Endothelial cell of umbilical vein (primary cell): ENCODE data around the gene ERO1B. TPM values are rescaled to one million over a fixed set of nuclear protein-coding genes. Genes with fewer than 3 reads are reported as not detected.

Experiments used
- BruUV-seq: library from RNA; stranded (reverse); fragments of 400-500 nt; replicated peaks from 2 replicates; lab custom pipeline; 2021; lab: Mats Ljungman, UMichigan
- CTCF ChIA-PET: fragments of 300-600, 350-600 bp; sonication (Branson Sonifier 250); formaldehyde crosslinking; loops from one replicate; lab custom pipeline; 2021; ENCODE audit warnings: antibody characterized with exemption, inconsistent platforms; lab: Charles Lee
- POLR2A ChIA-PET: fragments of 300-600, 350-600 bp; sonication (Branson Sonifier 250); formaldehyde crosslinking; loops from one replicate; lab custom pipeline; 2021; ENCODE audit warnings: antibody characterized with exemption, inconsistent platforms; lab: Charles Lee
- DNase-seq: peaks from one replicate; pipeline ENCODE4 v3.0.0-alpha.2; 2011; ENCODE audit warnings: low read depth, low spot score
- FAIRE-seq: peaks from 2 replicates; lab custom pipeline; 2011; peaks lifted over from hg19 to GRCh38; lab: Jason Lieb, UNC
- H2AFZ ChIP-seq: 2 replicates; pipeline ENCODE4 v1.6.0; 2012; ENCODE audit warnings: low read depth, low read length, control low read depth, inconsistent platforms
- H3K27ac ChIP-seq: 2 replicates; pipeline ENCODE4 v1.5.1; 2011; ENCODE audit warnings: low read depth, mild to moderate bottlenecking, control low read depth, low read length, moderate library complexity; ENCODE audit not compliant: insufficient read depth
- H3K27me3 ChIP-seq, 2 experiments: 2 replicates each; pipeline versions ENCODE4 v1.6.0 to v1.6.1; 2011; ENCODE audit warnings: low read length in 2 of 2, mixed read lengths in 1 of 2; ENCODE audit not compliant: control insufficient read depth in 2 of 2, insufficient read depth in 2 of 2
- H3K36me3 ChIP-seq, 2 experiments: 2 replicates in 1 of 2; 3 replicates in 1 of 2; pipeline ENCODE4 v1.5.1; 2011; ENCODE audit warnings: low read length in 2 of 2, mild to moderate bottlenecking in 1 of 2, moderate library complexity in 1 of 2; ENCODE audit not compliant: control insufficient read depth in 2 of 2, insufficient read depth in 2 of 2; ENCODE audit errors: extremely low read depth in 1 of 2
- H3K4me1 ChIP-seq: 3 replicates; pipeline ENCODE4 v1.5.1; 2011; ENCODE audit warnings: mild to moderate bottlenecking, low read length; ENCODE audit not compliant: control insufficient read depth, insufficient read depth; ENCODE audit errors: extremely low read depth
- H3K4me2 ChIP-seq: 2 replicates; pipeline ENCODE4 v1.6.1; 2011; ENCODE audit warnings: low read length, control low read depth, mixed read lengths; ENCODE audit not compliant: insufficient read depth
- H3K4me3 ChIP-seq, 3 experiments: fragments of 200-600 bp in 1 of 3; sonication (generic), shearing (Covaris generic) in 1 of 3; replicated peaks in 1 of 3; 2 replicates each; pipeline ENCODE4 v1.5.1; 2011 to 2016; ENCODE audit warnings: control low read depth in 3 of 3, low read length in 3 of 3, mild to moderate bottlenecking in 2 of 3, inconsistent platforms in 1 of 3, low read depth in 1 of 3, moderate library complexity in 1 of 3; ENCODE audit not compliant: insufficient read depth in 1 of 3
- H3K79me2 ChIP-seq: 2 replicates; pipeline ENCODE4 v1.6.0; 2012; ENCODE audit warnings: low read length, inconsistent platforms; ENCODE audit not compliant: control insufficient read depth, insufficient read depth
- H3K9ac ChIP-seq: replicated peaks from 2 replicates; pipeline ENCODE3; 2011; ENCODE audit warnings: low read length, control low read depth; ENCODE audit not compliant: insufficient read depth; ENCODE audit errors: extremely low read depth
- H3K9me1 ChIP-seq: replicated peaks from 3 replicates; pipeline ENCODE4 v1.6.0; 2011; ENCODE audit warnings: mild to moderate bottlenecking, low read length; ENCODE audit not compliant: control insufficient read depth, insufficient read depth; ENCODE audit errors: extremely low read depth
- H3K9me3 ChIP-seq: replicated peaks from 2 replicates; pipeline ENCODE4 v1.5.1; 2012; ENCODE audit warnings: low read length, inconsistent platforms; ENCODE audit not compliant: control insufficient read depth, insufficient read depth
- H4K20me1 ChIP-seq: replicated peaks from 2 replicates; pipeline ENCODE3; 2011; ENCODE audit warnings: mild to moderate bottlenecking, low read length; ENCODE audit not compliant: control insufficient read depth, insufficient read depth; ENCODE audit errors: extremely low read depth
- GATA2 ChIP-seq: IDR thresholded peaks from 2 replicates; pipeline ENCODE4 v1.7.0; 2011; ENCODE audit warnings: low read depth, mild to moderate bottlenecking, moderate library complexity, mixed read lengths, low read length; ENCODE audit not compliant: insufficient read length, insufficient read depth
- MYC ChIP-seq: IDR thresholded peaks from one replicate; pipeline ENCODE4 v1.6.1; 2011; ENCODE audit warnings: mild to moderate bottlenecking, low read depth, low read length
- dilution Hi-C: fragments of 300-500 bp; cut with MboI; formaldehyde crosslinking; loops from one replicate; pipeline ENCODE4 v1.15.0; 2019; ENCODE audit warnings: low sequenced_read_pairs; ENCODE audit not compliant: extremely low pct_ligation_motif_present
- intact Hi-C: fragments of 100-400 bp; cut with micrococcal nuclease; formaldehyde crosslinking; loops from one replicate; pipeline ENCODE4 v1.10.0; 2022
- polyA plus RNA-seq, 4 experiments: library from polyadenylated mRNA; depleted of rRNA in 3 of 4; stranded (reverse) in 3 of 4; unstranded in 1 of 4; fragments of >200 nt; gene quantifications; 2 replicates each; pipeline versions ENCODE4 v1.2.1 to v1.2.3, GENCODE V29; 2011 to 2012; ENCODE audit warnings: missing spikeins in 1 of 4
- total RNA-seq: library from RNA; stranded (reverse); gene quantifications from 2 replicates; pipeline ENCODE4 v1.2.3, GENCODE V29; 2021
- TF ChIP-seq, protein P1 (sequence below), 2 donors: IDR thresholded peaks; 1 replicate in 1 of 2; 2 replicates in 1 of 2; pipeline ENCODE4 v1.5.1; 2011; ENCODE audit warnings: low read length in 2 of 2, mild to moderate bottlenecking in 2 of 2, moderate library complexity in 2 of 2, control low read depth in 1 of 2, inconsistent platforms in 1 of 2, low read depth in 1 of 2; ENCODE audit not compliant: insufficient read depth in 1 of 2; ENCODE audit errors: extremely low read depth in 1 of 2

Gene ERO1B
- total and polyA plus RNA-seq, 2 donors (not counting 3 experiments of a cell fraction or from before 2014, with no cell fraction given): 1.9 to 3.6 TPM

DNA sequence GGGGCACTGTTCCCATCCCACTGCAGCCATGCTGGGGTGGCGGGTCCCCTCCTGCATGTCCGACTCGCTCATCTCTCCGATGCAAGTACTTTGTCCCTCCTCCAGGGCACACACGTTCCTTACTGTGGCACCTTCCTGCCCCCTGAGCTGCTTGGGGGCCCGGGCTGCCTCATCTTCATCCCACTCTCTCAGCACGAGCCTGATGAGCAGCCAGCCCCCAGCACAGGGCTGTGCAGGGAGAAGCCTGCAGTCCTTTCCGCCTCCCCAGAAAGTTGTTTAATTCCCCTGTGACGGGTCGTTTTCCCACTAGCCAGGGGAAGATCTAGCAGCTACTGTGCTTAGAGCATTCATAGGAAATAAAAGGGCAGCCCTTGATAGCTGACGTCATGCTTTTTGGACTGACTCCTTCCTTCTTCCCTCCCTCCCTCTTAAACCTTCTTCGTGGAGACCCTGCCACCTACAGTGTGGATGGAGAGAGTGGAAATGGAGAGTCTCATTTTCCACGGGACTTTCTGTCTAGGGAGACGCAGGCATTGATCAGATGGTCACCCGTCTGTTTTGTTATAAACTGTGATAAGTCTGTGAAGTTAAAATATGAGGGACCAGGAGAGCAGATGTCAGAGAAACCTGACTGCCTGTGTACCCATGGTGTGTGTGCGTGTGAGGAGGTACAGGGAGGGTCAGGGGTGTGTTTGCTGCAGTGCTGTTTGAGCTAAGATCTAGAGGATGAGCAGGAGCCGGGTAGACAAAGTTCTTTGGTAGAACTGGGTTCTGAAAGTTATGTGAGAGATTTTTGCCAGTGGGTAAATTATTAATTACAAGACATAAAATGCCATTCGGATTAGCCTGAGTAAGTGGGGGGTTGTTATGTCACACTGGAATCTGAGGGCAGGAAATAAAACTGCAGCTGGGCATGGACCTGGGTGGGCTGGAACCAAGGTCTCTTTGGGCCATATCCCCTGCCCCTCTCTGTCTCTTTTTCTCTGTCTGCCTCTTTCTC, 105.1 kb downstream of the ERO1B start:
- BruUV-seq: no TSS peak
- no peak for FAIRE-seq
- no peak overlapping the region for H3K4me3 ChIP-seq
- no peak overlapping the region for H3K9ac ChIP-seq
- CTCF ChIA-PET: no interaction called here
- no peak for TF ChIP-seq GATA2
- no peak for TF ChIP-seq MYC
- TF ChIP-seq, protein P1, sequence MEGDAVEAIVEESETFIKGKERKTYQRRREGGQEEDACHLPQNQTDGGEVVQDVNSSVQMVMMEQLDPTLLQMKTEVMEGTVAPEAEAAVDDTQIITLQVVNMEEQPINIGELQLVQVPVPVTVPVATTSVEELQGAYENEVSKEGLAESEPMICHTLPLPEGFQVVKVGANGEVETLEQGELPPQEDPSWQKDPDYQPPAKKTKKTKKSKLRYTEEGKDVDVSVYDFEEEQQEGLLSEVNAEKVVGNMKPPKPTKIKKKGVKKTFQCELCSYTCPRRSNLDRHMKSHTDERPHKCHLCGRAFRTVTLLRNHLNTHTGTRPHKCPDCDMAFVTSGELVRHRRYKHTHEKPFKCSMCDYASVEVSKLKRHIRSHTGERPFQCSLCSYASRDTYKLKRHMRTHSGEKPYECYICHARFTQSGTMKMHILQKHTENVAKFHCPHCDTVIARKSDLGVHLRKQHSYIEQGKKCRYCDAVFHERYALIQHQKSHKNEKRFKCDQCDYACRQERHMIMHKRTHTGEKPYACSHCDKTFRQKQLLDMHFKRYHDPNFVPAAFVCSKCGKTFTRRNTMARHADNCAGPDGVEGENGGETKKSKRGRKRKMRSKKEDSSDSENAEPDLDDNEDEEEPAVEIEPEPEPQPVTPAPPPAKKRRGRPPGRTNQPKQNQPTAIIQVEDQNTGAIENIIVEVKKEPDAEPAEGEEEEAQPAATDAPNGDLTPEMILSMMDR (IDR thresholded peaks at IDR 0.05; ENCODE audit: extremely low read depth in 1 of 2, insufficient read depth in 1 of 2, low read depth in 1 of 2, low read length in 2 of 2): no peak
- no peaks in the 10 kb centered on the region for H3K27me3 ChIP-seq
- no peaks in the 10 kb centered on the region for H3K9me1 ChIP-seq
- no peak for DNase-seq
- H3K36me3 ChIP-seq: peaks cover 0 to 2% of the 10 kb centered on the region in 2 experiments
- no peak overlapping the region for H3K4me2 ChIP-seq
- no peak overlapping the region for H3K27ac ChIP-seq
- no peaks in the 10 kb centered on the region for H3K9me3 ChIP-seq
- peaks cover 3% of the 10 kb centered on the region for H3K4me1 ChIP-seq
- intact Hi-C loops: no loop called here
- no peak overlapping the region for H2AFZ ChIP-seq
- dilution Hi-C loops: no loop called here
- no peaks in the 10 kb centered on the region for H4K20me1 ChIP-seq
- POLR2A ChIA-PET: no interaction called here
- no peaks in the 10 kb centered on the region for H3K79me2 ChIP-seq
